Activated CD4-positive, alpha-beta memory T cell treated with anti-CD3 and anti-CD28 coated beads, Interleukin-2, amount 10 ng/mL, durations not matched to agents 7 days and 5 days (primary cell): Measurements from ENCODE around the gene TBC1D1. TPM values are rescaled to one million over a fixed set of nuclear protein-coding genes. Genes with fewer than 3 reads are reported as not detected.

Experiments
- CTCF ChIA-PET: fragments of 350-600 bp; sonication (Branson Sonifier 250); formaldehyde crosslinking; loops from one replicate; lab custom pipeline; 2021; ENCODE audit warnings: antibody characterized with exemption, inconsistent platforms; lab: Charles Lee
- POLR2A ChIA-PET: fragments of 350-600 bp; sonication (Branson Sonifier 250); formaldehyde crosslinking; loops from one replicate; lab custom pipeline; 2021; ENCODE audit warnings: antibody characterized with exemption; lab: Charles Lee
- DNase-seq: peaks from one replicate; pipeline ENCODE4 v3.0.0-alpha.2; 2020
- H3K27ac Mint-ChIP-seq: one replicate; pipeline ENCODE4 v1.8.0; 2021; ENCODE audit warnings: mild to moderate bottlenecking, mixed read lengths
- H3K27me3 Mint-ChIP-seq: one replicate; pipeline ENCODE4 v1.8.0; 2021; ENCODE audit warnings: mixed read lengths
- H3K36me3 Mint-ChIP-seq: one replicate; pipeline ENCODE4 v1.8.0; 2021; ENCODE audit warnings: low read depth, mixed read lengths
- H3K4me1 Mint-ChIP-seq: one replicate; pipeline ENCODE4 v1.8.0; 2021; ENCODE audit warnings: mixed read lengths
- H3K4me3 Mint-ChIP-seq: one replicate; pipeline ENCODE4 v1.8.0; 2021; ENCODE audit warnings: mild to moderate bottlenecking, mixed read lengths
- H3K9me3 Mint-ChIP-seq: one replicate; pipeline ENCODE4 v1.8.0; 2021; ENCODE audit warnings: mixed read lengths
- total RNA-seq, 2 experiments: library from RNA; stranded (reverse); gene quantifications; one replicate each; pipeline ENCODE4 v1.2.3, GENCODE V29; 2021

Gene TBC1D1
- total RNA-seq, 2 experiments from 2014 or later: 58.8 to 62.3 TPM

DNA sequence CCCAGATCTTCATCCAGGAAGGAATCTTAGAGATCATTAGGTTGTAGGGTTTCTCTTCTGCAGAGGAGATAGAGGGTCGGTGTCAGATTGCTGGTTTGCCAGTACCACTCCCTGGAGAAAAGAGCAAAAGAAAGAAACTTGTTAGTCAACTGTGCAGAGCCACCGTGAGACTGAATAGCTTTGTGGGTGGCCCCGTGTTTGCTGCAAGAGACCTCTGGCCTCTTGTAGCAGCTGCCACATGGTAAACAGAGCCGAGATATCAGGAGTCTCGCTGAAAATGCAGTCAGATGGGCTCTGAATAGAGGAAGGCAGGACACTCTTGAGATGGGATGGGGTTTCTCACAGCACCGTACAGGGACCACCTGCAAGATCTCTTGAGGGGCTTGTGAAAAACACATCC is 219.0 kb downstream of the TBC1D1 start:
- no peak for DNase-seq
- Mint-ChIP-seq H3K9me3 (no peaks in the 10 kb centered on the region), H3K4me1 (peaks cover 16% of the 10 kb centered on the region), H3K36me3 (peaks cover 45% of the 10 kb centered on the region), H3K27ac (no peak overlapping the region), H3K4me3 (no peak overlapping the region), H3K27me3 (no peaks in the 10 kb centered on the region)
- CTCF ChIA-PET: no interaction called here
- POLR2A ChIA-PET: no interaction called here

DNA sequence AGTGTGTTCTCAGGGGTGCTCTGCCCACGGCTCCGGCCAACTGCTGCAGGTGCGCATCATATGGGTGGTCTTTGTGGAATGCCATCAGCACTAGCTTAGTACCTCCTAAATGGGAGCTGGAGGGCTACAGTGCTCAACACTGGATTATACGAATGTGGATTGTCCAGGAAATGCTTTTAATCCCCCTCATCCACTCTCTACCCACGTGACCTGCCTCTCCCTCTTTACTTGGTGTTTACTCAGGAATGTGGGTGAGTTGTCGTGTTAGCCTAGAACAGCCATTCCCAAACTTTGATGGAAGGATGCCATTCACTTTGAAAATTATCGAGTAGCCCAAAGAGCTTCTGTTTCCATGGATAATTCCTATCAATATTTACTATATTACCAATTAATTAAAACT is 220.1 kb downstream of the TBC1D1 start:
- H3K36me3 Mint-ChIP-seq: peaks cover 45% of the 10 kb centered on the region
- H3K27me3 Mint-ChIP-seq: no peaks in the 10 kb centered on the region
- H3K4me1 Mint-ChIP-seq: peaks cover 10% of the 10 kb centered on the region
- ChIA-PET POLR2A (interaction anchor here (1.6 kb wide), 1 partner anchor 18 kb away, joined by 6 read pairs; no protein-coding TSS in a partner anchor), CTCF (interaction anchor here (1.3 kb wide), 2 partner anchors 42 to 564 kb away, joined by 3 read pairs; no protein-coding TSS in a partner anchor)
- H3K27ac Mint-ChIP-seq: no peak overlapping the region
- DNase-seq: no peak
- no peak overlapping the region for H3K4me3 Mint-ChIP-seq
- no peaks in the 10 kb centered on the region for H3K9me3 Mint-ChIP-seq

- CTCF ChIA-PET: interaction anchor here (1.3 kb wide), 1 partner anchor 563 kb away, joined by 3 read pairs; no protein-coding TSS in a partner anchor
- Mint-ChIP-seq H3K27me3 (no peaks in the 10 kb centered on the region), H3K4me1 (peaks cover 8% of the 10 kb centered on the region), H3K27ac (no peak overlapping the region), H3K36me3 (peaks cover 46% of the 10 kb centered on the region), H3K4me3 (no peak overlapping the region), H3K9me3 (no peaks in the 10 kb centered on the region)
- no peak for DNase-seq
- POLR2A ChIA-PET: interaction anchor here (1.6 kb wide), 1 partner anchor 17 kb away, joined by 6 read pairs; no protein-coding TSS in a partner anchor
Measured at GRCh38 chr4:38111717-38112116, 220.8 kb downstream of the TBC1D1 start.

DNA sequence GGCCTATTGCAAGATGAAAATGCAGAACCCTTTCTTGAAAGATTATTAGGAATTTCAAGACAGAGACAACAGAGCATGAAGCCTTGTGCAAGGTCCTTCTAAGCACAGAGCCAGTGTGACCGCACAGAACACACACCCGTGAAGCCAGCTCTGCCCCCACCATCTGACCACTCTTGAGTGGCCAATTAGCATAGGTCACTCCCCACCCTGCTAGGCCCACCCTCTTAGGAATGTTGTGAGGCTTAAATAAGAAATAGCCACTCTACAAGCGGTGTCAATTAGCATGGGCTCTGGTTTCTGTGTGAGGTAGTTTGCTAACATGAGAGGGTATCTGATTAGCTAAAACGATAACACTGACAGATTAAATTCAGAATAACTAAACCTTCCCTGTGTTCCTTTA is 222.2 kb downstream of the TBC1D1 start:
- Mint-ChIP-seq H3K27me3 (no peaks in the 10 kb centered on the region), H3K4me1 (peaks cover 8% of the 10 kb centered on the region), H3K4me3 (no peak overlapping the region), H3K9me3 (no peaks in the 10 kb centered on the region), H3K27ac (no peak overlapping the region), H3K36me3 (peaks cover 48% of the 10 kb centered on the region)
- no peak for DNase-seq
- ChIA-PET CTCF (interaction anchor here (0.5 to 1.1 kb wide), 3 partner anchors 8 to 23 kb away, joined by 3 read pairs; no protein-coding TSS in a partner anchor), POLR2A (no interaction called here)

GRCh38 chr4:38113551-38113950 is 222.7 kb downstream of the TBC1D1 start:
- POLR2A ChIA-PET: interaction anchor here (1.8 kb wide), 1 partner anchor 18 kb away, joined by 8 read pairs; no protein-coding TSS in a partner anchor
- peaks cover 8% of the 10 kb centered on the region for H3K4me1 Mint-ChIP-seq
- no peaks in the 10 kb centered on the region for H3K9me3 Mint-ChIP-seq
- no peak for DNase-seq
- H3K27me3 Mint-ChIP-seq: no peaks in the 10 kb centered on the region
- peaks cover 48% of the 10 kb centered on the region for H3K36me3 Mint-ChIP-seq
- H3K27ac Mint-ChIP-seq: no peak overlapping the region
- H3K4me3 Mint-ChIP-seq: no peak overlapping the region
- CTCF ChIA-PET: interaction anchor here (0.5 to 1.1 kb wide), 3 partner anchors 9 to 23 kb away, joined by 3 read pairs; no protein-coding TSS in a partner anchor

- Mint-ChIP-seq H3K4me1 (peaks cover 8% of the 10 kb centered on the region), H3K27ac (peak overlapping the region; percentile 4), H3K4me3 (no peak overlapping the region), H3K27me3 (no peaks in the 10 kb centered on the region), H3K9me3 (no peaks in the 10 kb centered on the region), H3K36me3 (peaks cover 45% of the 10 kb centered on the region)
- POLR2A ChIA-PET: interaction anchor here (0.6 to 1.8 kb wide), 3 partner anchors 9 to 17 kb away, joined by 4 to 8 read pairs (median 8); no protein-coding TSS in a partner anchor
- CTCF ChIA-PET: no interaction called here
- DNase-seq: no peak
Measured at GRCh38 chr4:38114386-38115150, 223.7 kb downstream of the TBC1D1 start.

DNA sequence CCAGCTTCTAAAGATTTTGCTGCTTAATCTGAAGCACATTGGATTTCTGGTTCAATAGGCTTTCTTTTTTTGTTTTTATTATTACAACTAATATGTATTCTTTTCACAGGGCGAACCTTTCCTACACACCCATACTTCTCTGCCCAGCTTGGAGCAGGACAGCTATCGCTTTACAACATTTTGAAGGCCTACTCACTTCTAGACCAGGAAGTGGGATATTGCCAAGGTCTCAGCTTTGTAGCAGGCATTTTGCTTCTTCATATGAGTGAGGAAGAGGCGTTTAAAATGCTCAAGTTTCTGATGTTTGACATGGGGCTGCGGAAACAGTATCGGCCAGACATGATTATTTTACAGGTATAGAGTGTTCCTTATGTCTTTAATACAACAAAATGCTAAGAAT is 224.7 kb downstream of the TBC1D1 start:
- Mint-ChIP-seq H3K9me3 (no peaks in the 10 kb centered on the region), H3K4me3 (no peak overlapping the region), H3K27me3 (no peaks in the 10 kb centered on the region), H3K4me1 (peaks cover 8% of the 10 kb centered on the region), H3K27ac (no peak overlapping the region), H3K36me3 (peaks cover 49% of the 10 kb centered on the region)
- DNase-seq: no peak
- ChIA-PET CTCF (no interaction called here), POLR2A (interaction anchor here (1.6 kb wide), 1 partner anchor 13 kb away, joined by 8 read pairs; no protein-coding TSS in a partner anchor)

DNA sequence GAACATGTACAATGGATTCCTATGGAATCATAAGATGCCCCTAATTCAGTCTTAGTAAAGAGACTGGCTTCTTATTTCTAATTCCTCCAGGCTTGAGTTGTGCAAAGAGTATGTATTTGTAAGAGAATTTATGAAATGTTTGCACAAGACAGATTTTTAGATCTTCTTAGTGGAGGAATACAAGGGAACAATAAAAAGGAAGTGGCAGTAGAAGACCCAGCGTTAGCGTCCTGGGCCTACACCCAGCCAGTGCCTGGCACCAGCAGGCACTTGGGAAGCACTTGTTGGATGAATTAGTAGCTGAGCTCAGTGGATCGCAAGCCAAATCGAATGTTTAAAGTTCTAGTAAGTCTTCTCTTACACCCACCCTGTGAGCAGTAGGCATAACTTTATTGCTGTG is 226.7 kb downstream of the TBC1D1 start:
- Mint-ChIP-seq H3K4me3 (no peak overlapping the region), H3K9me3 (no peaks in the 10 kb centered on the region), H3K4me1 (peaks cover 8% of the 10 kb centered on the region), H3K27me3 (no peaks in the 10 kb centered on the region), H3K27ac (no peak overlapping the region), H3K36me3 (peaks cover 65% of the 10 kb centered on the region)
- ChIA-PET POLR2A (no interaction called here), CTCF (no interaction called here)
- no peak for DNase-seq

DNA sequence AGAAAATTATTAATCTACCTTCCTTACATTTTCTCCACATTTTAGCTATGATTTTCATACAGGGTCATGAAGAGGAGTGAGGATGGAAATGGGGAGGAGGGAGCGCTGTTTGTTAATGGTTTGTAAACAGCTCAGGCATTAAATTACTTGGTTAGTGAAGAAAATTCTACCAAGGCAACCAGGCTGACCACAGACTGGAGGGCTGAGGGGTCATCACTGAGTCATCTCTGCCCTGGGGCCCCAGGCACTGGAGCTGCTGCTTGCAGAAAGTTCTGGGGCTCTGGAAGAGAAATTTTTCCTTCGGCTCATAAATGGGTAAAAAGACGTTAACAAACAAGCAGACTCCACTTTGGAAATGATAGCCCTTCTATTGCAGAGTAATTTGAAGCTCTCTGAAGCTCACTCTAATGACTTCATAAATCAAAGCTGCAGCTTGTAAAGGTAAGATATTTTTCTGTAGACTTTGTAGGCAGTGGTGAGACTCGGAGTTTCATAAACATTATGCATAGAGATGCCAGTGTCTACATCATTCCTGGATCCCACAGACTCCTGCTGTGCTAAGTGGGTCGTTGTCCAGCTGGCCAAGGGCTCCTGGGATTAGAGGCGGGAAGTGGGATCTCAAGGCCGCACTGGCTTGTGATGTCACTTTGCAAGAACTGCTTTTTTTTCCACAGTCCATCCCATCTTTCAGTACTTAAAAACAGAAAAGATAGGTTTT is 228.9 kb downstream of the TBC1D1 start:
- CTCF ChIA-PET: interaction anchor here (0.6 to 1.6 kb wide), 6 partner anchors 9 to 736 kb away, joined by 3 to 9 read pairs (median 4); no protein-coding TSS in a partner anchor
- no peak overlapping the region for H3K27ac Mint-ChIP-seq
- H3K4me1 Mint-ChIP-seq: peaks cover 22% of the 10 kb centered on the region
- POLR2A ChIA-PET: interaction anchor here (0.6 to 2.5 kb wide), 4 partner anchors 9 to 14 kb away, joined by 3 to 9 read pairs (median 4); no protein-coding TSS in a partner anchor
- peaks cover 68% of the 10 kb centered on the region for H3K36me3 Mint-ChIP-seq
- no peaks in the 10 kb centered on the region for H3K9me3 Mint-ChIP-seq
- H3K4me3 Mint-ChIP-seq: no peak overlapping the region
- H3K27me3 Mint-ChIP-seq: no peaks in the 10 kb centered on the region
- DNase-seq: no peak

DNA sequence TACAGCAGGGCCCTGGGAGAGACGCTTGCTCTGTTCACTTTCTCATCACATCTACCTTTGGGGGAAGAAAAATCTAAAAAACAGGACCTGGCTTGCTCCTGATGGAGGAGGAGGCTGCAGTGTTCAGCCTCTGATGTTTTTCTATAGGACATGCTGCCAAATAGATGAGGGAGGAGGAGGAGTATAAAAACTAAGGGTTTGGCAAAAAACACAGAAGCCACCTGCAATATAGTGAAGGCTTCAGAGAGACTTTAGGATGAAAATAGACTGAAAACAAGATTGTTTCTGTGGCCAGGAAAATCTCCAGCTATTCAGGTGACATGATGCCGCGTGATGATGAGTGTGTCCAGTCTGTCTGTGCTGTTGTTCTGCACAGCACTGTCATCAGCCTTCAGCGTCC is 229.9 kb downstream of the TBC1D1 start:
- no peak for DNase-seq
- Mint-ChIP-seq H3K4me1 (peaks cover 24% of the 10 kb centered on the region), H3K27me3 (no peaks in the 10 kb centered on the region), H3K9me3 (no peaks in the 10 kb centered on the region), H3K4me3 (no peak overlapping the region), H3K27ac (no peak overlapping the region), H3K36me3 (peaks cover 70% of the 10 kb centered on the region)
- ChIA-PET CTCF (interaction anchor here (0.9 to 1.6 kb wide), 2 partner anchors 8 to 555 kb away, joined by 3 to 9 read pairs; no protein-coding TSS in a partner anchor), POLR2A (interaction anchor here (2.5 kb wide), 1 partner anchor 11 kb away, joined by 9 read pairs; no protein-coding TSS in a partner anchor)

DNA sequence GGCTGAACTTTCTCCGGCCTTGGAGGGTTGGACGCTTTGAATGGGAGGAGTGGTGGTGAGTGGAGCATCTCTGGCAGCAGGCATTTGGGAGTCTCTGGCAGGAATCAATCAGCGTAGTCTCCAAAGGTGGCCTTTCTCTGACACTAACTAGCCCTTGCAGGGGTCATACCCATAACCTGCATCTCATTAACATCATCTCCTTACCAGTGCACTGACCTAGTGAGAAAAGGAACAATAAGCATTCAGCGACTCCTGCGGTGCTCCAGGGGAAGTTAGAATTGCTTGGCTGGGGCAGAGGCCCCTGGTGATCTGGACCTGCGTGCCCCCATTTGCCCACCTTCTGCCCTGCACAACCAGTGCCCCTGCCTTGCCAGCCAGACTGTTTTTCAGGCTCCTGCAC is 231.2 kb downstream of the TBC1D1 start:
- Mint-ChIP-seq H3K4me3 (no peak overlapping the region), H3K27ac (no peak overlapping the region), H3K36me3 (peaks cover 72% of the 10 kb centered on the region), H3K9me3 (no peaks in the 10 kb centered on the region), H3K27me3 (no peaks in the 10 kb centered on the region), H3K4me1 (peaks cover 21% of the 10 kb centered on the region)
- ChIA-PET POLR2A (no interaction called here), CTCF (no interaction called here)
- DNase-seq: no peak

- Mint-ChIP-seq H3K27ac (no peak overlapping the region), H3K4me3 (no peak overlapping the region), H3K27me3 (no peaks in the 10 kb centered on the region), H3K36me3 (peaks cover 58% of the 10 kb centered on the region), H3K4me1 (peaks cover 33% of the 10 kb centered on the region), H3K9me3 (no peaks in the 10 kb centered on the region)
- POLR2A ChIA-PET: interaction anchor here (0.6 to 1.4 kb wide), 3 partner anchors 8 to 51 kb away, joined by 3 to 5 read pairs (median 5); no protein-coding TSS in a partner anchor
- CTCF ChIA-PET: interaction anchor here (1.5 to 1.7 kb wide), 2 partner anchors 196 to 608 kb away, joined by 3 to 4 read pairs; no protein-coding TSS in a partner anchor
- DNase-seq: no peak
Measured at GRCh38 chr4:38123555-38123954, 232.7 kb downstream of the TBC1D1 start.
